GM18498 (cell line): ENCODE data around the gene PLA2G4B.

Experiments used
- ATAC-seq: cut with Tn5 transposase; IDR thresholded peaks from one replicate; pipeline ENCODE4 v1.9.1; 2021; ENCODE audit warnings: mild to moderate bottlenecking, moderate library complexity; ENCODE audit not compliant: unreplicated experiment

Gene PLA2G4B, protein sequence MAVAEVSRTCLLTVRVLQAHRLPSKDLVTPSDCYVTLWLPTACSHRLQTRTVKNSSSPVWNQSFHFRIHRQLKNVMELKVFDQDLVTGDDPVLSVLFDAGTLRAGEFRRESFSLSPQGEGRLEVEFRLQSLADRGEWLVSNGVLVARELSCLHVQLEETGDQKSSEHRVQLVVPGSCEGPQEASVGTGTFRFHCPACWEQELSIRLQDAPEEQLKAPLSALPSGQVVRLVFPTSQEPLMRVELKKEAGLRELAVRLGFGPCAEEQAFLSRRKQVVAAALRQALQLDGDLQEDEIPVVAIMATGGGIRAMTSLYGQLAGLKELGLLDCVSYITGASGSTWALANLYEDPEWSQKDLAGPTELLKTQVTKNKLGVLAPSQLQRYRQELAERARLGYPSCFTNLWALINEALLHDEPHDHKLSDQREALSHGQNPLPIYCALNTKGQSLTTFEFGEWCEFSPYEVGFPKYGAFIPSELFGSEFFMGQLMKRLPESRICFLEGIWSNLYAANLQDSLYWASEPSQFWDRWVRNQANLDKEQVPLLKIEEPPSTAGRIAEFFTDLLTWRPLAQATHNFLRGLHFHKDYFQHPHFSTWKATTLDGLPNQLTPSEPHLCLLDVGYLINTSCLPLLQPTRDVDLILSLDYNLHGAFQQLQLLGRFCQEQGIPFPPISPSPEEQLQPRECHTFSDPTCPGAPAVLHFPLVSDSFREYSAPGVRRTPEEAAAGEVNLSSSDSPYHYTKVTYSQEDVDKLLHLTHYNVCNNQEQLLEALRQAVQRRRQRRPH

GRCh38 chr15:41838400-41838897 is at the start of gene PLA2G4B:
Gene PLA2G4B, plus strand, starts transcription at chr15:41838847. Its CDS starts 67 bp downstream, at chr15:41838914.
- ATAC-seq = no peak

- ATAC-seq = no peak
Measured at GRCh38 chr15:41789236-41789635, 49.4 kb upstream of the PLA2G4B start.

GRCh38 chr15:41789662-41790061 is 49.0 kb upstream of the PLA2G4B start:
- no peak for ATAC-seq

DNA sequence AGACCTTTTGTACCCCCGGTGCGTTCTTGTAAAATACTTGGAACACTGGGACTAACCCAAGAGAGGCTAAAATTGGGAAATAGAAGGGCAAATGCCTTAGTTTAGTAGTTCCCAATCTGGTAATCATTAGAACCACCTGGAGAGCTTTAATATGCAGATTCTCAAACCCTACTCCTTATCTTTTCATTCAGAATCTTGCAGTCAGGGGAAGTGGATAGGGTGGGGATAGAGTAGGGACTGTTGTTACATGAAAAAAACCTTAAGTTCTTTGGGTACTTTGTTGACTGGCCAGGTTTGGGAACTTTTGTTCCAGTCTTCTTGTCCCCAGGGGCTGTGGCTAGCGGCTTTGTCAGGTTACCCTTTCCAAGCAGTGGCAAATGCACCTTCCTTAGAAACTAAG is 48.5 kb upstream of the PLA2G4B start:
- no peak for ATAC-seq

DNA sequence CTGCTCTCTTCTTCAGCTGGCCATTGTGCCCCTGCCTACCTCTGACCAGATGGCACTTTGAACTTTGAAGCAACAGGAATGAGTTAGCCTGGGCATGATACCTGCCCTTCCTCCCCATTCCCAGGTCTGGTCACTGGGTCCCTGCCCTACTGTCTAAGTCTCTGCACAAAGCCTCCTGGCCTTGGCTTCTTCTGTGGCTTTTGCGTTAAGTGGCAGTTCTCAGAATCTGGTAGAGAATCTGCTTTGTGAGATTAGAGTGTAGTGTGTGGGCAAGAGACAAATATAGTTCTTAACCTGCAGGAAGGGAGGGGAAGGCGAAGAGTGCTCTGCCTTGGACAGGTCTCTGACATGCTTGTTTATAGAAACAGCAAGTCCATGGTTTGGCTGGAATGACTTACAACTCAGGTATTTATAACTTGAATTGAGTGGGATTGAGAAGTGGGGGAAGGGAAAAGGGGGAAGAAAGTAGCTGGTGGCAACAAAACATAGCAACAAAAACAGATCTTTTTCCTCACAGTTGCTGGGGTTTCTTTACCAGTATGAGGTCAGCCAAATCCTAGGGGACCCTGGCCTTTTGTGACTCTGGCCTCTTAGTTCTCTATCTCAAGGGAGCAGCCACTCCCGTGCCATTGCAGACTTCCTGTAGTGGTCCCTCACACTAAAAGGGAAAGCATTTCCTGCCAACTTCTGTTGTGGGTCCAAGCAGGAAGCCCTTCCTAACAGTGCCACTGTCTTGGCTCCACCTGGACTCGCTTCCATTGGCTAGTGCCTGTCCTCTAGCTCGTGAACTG is 47.7 kb upstream of the PLA2G4B start:
- ATAC-seq = no peak

DNA sequence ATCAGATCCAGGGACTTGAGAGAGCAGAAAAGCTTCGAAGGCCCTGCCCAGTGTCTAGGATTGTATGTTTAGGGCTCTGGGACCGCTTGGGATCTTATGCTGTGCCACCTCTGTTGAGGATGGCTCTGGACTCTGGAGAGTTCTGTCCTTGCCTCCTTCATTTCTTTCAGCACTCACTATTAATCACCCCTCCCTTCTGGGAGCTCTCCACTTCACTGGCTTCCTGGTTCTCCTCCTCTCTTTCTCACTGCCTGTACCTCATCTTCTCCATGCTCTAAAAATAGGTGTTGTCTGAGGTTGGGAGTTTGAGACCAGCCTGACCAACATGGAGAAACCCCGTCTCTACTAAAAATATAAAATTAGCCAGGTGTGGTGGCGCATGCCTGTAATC is 47.1 kb upstream of the PLA2G4B start:
- ATAC-seq = no peak

- no peak for ATAC-seq
Measured at GRCh38 chr15:41792000-41792637, 46.5 kb upstream of the PLA2G4B start.

DNA sequence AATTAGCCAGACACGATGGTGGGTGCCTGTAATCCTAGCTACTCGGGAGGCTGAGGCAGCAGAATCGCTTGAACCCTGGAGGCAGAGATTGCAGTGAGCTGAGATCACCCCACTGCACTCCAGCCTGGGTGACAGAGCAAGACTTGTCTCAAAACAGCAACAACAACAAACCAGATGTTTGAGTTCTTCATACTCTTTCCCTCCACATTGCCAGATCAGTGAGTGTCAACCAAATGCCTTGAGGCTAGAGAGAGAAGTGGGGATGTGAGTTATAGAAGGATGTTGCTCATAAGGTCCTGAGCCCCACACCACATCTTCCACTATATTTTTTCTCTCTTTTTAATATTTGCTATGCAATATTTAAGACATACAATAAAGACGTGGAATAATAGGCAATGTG is 44.6 kb upstream of the PLA2G4B start:
- ATAC-seq = no peak

DNA sequence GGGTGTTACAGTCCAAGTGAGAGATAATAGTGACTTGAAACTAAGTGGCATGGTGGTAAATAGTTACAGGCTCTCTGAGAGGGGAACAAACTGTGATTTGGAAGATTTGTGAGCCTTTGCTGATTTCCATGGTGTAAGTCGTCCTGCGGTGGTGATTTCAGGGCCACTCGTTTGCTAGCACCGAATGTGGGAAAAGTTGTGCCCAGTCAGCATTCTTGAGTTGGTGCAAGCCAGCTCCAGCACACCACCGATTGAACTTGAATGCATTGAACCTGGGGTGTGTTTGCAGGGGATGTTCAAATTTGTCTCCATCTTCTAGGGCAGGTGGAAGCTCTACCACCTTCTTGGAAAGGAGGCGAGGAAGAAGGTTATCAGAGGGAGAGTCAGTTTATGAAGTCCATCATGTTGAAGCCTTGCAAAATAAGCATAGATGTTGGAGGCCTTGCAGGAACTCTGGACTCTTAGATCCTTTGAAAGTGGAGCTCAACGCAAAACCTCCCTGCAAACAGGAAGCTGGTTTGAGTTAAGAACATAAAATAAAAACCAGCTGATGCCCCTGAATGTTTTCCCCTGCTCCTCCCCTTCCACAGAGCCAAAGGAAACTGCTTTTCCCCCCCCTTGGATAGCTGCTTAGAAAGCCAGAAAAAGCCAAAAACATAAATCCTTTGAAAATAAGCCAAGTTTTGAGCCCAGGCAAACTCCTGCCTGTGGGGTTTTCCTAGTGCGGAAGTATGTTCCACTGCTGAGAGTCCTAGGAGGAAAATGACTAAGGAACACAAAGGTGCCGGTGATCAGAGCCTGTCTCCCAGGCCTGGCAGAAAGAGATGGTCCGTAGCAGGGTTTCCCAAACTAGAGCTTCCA is 42.4 kb upstream of the PLA2G4B start:
- no peak for ATAC-seq

GRCh38 chr15:41797201-41797944 is 41.3 kb upstream of the PLA2G4B start:
- no peak for ATAC-seq

- no peak for ATAC-seq
Measured at GRCh38 chr15:41798607-41799487, 39.8 kb upstream of the PLA2G4B start.

DNA sequence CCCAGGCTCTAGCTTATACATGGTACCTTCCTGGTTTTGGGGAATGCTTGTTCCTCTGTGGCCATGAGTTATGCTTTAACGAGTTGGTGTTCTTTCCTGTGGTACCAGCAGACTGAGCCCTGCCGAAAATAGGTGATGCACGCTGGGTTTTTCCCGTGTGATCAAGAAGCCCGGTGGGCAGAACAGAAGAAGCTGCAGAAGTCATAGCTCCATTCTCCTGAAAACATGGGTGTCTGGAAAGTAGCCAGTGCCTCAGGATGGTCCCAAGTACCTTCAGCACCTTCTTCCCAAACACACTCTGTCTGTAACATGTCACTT is 39.2 kb upstream of the PLA2G4B start:
- no peak for ATAC-seq

DNA sequence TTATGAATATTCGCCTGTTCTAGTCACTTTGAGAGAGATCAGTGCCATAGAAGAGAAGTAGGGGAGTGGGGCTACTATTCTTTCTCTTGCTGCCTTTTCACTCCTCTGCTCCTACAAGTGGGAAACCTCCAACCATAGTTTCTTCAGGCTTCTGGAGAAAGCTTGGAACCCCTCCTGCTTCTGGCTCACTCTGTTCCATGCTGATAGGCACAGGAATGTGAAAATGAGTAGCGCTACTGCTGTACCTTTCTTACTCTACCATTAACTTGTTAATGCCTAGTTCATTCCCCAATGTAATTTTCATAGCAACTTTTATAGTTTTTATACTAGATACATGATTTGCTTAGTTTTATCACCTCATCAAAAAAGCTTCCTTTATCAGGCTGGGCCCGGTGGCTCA is 37.5 kb upstream of the PLA2G4B start:
- ATAC-seq = no peak

DNA sequence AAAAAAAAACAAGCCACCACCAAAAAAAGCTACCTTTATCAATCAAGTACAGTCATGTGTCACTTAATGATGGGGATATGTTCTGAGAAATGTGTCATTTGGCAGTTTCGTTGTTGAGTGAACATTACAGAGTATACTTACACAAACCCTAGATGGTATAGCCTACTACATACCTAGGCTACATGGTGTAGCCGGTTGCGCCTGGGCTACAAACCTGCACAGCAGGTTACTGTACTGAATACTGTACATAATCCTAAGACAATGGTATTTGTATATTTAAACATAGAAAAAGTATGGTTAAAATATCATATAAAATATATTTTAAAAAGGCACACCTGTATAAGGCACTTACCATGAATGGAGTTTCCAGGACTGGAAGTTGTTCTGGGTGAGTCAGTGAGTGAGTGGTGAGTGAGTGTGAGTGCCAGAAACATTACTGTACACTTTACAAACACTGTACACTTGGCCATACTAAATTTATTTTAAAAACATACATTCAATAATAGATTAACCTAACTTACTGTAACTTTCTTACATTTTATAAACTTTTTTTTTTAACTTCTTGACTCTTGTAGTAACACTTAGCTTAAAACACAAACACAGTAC is 36.7 kb upstream of the PLA2G4B start:
- no peak for ATAC-seq

- no peak for ATAC-seq
Measured at GRCh38 chr15:41804361-41804760, 34.3 kb upstream of the PLA2G4B start.

GRCh38 chr15:41804916-41805666 is 33.6 kb upstream of the PLA2G4B start:
- no peak for ATAC-seq

GRCh38 chr15:41805711-41806110 is 32.9 kb upstream of the PLA2G4B start:
- ATAC-seq = no peak
